GM21717 (cell line): ENCODE data around the gene GRID1.
"Not testable (repeated sequence)": the region's sequence is repeated elsewhere in the genome, so short reads cannot be mapped to it uniquely, and the experiment has no call there.

ENCODE experiments used
- ATAC-seq: cut with Tn5 transposase; IDR thresholded peaks from one replicate; pipeline ENCODE4 v1.9.1; 2021; ENCODE audit warnings: mild to moderate bottlenecking, moderate library complexity; ENCODE audit not compliant: unreplicated experiment

Gene GRID1

GRCh38 chr10:85699066-85699465 is 667.5 kb downstream of the GRID1 start:
- ATAC-seq = not testable (repeated sequence)

GRCh38 chr10:85696893-85697292 is 669.7 kb downstream of the GRID1 start:
- ATAC-seq = no peak

- no peak for ATAC-seq
Measured at GRCh38 chr10:85682621-85683020, 684.0 kb downstream of the GRID1 start.

- no peak for ATAC-seq
Measured at GRCh38 chr10:85679710-85680109, 686.9 kb downstream of the GRID1 start.

GRCh38 chr10:85679061-85679460 is 687.5 kb downstream of the GRID1 start:
- no peak for ATAC-seq

GRCh38 chr10:85674851-85675250 is 691.7 kb downstream of the GRID1 start:
- no peak for ATAC-seq

- ATAC-seq = no peak
Measured at GRCh38 chr10:85673270-85673669, 693.3 kb downstream of the GRID1 start.

GRCh38 chr10:85671530-85671929 is 695.1 kb downstream of the GRID1 start:
- peak; percentile 67 for ATAC-seq

- ATAC-seq = no peak
Measured at GRCh38 chr10:85668522-85668921, 698.1 kb downstream of the GRID1 start.

- no peak for ATAC-seq
Measured at GRCh38 chr10:85667638-85668233, 698.9 kb downstream of the GRID1 start.

GRCh38 chr10:85666987-85667386 is 699.6 kb downstream of the GRID1 start:
- no peak for ATAC-seq

GRCh38 chr10:85666102-85666501 is 700.5 kb downstream of the GRID1 start:
- peak; percentile 87 for ATAC-seq

GRCh38 chr10:85665681-85666080 is 700.9 kb downstream of the GRID1 start:
- no peak for ATAC-seq

- ATAC-seq = no peak
Measured at GRCh38 chr10:85665078-85665477, 701.5 kb downstream of the GRID1 start.

GRCh38 chr10:85661123-85661522 is 705.5 kb downstream of the GRID1 start:
- ATAC-seq = no peak

- no peak for ATAC-seq
Measured at GRCh38 chr10:85659331-85659730, 707.3 kb downstream of the GRID1 start.

- ATAC-seq = no peak
Measured at GRCh38 chr10:85658518-85658917, 708.1 kb downstream of the GRID1 start.

- no peak for ATAC-seq
Measured at GRCh38 chr10:85657476-85658113, 709.0 kb downstream of the GRID1 start.

- no peak for ATAC-seq
Measured at GRCh38 chr10:85655411-85655810, 711.2 kb downstream of the GRID1 start.

GRCh38 chr10:85651497-85651882 is 715.1 kb downstream of the GRID1 start:
- no peak for ATAC-seq

- no peak for ATAC-seq
Measured at GRCh38 chr10:85650791-85651496, 715.7 kb downstream of the GRID1 start.

- ATAC-seq = no peak
Measured at GRCh38 chr10:85649461-85649860, 717.1 kb downstream of the GRID1 start.
